DND-41 (cell line): ENCODE data around the gene C5orf22.

ENCODE experiments used
- CTCF ChIP-seq: IDR thresholded peaks from 2 replicates; pipeline ENCODE4 v1.5.1; 2012; ENCODE audit warnings: borderline replicate concordance, low read length, moderate library complexity, mild to moderate bottlenecking; ENCODE audit not compliant: poor library complexity, severe bottlenecking; ENCODE audit errors: extremely low read depth
- EZH2 ChIP-seq: IDR thresholded peaks from 3 replicates; pipeline ENCODE4 v1.6.1; 2012; ENCODE audit warnings: borderline replicate concordance, low read depth, mild to moderate bottlenecking, moderate library complexity, low read length, inconsistent platforms; ENCODE audit not compliant: severe bottlenecking

GRCh38 chr5:31561946-31562345 is 29.8 kb downstream of the C5orf22 start:
- no peak for TF ChIP-seq CTCF
- TF ChIP-seq EZH2 = no peak
